Measurements from ENCODE around the gene HECW1.

The HECW1 gene

GRCh38 chr7:43166686-43167085 lies 54.2 kb downstream of the HECW1 start:
- ATAC-seq: no peak
- TF ChIP-seq PPARA (CRISPR knock-in tag; IDR thresholded peaks at IDR 0.05; ENCODE audit: borderline replicate concordance): no peak
- no peak for TF ChIP-seq CSDC2 (CRISPR knock-in tag; IDR thresholded peaks at IDR 0.05)
- TF ChIP-seq TSHZ2 (CRISPR knock-in tag; IDR thresholded peaks at IDR 0.05): no peak
- TF ChIP-seq ESRRG (CRISPR knock-in tag; IDR thresholded peaks at IDR 0.05): no peak

DNA sequence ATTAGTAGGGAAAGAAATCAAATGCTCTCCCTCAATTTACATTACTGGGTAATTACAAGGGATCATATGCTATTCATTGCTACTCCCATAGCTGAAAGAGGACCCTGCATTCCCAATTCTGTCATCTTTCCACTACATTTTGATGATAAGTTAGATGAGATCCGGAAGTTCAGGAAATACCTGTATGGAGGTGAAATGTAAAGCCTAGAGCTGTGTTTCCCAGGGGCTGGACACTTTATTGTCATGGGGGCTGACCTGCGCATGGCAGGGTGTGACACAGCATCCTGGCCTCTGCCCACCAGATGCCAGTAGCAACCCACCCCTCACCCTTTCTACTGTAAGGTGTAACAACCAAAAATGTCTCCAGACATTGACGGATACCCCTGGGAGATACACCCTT lies 56.6 kb downstream of the HECW1 start:
- TF ChIP-seq ZNF565 (CRISPR knock-in tag; conservative IDR thresholded peaks at IDR 0.05; ENCODE audit: low read depth): no peak
- no peak for TF ChIP-seq ISL1 (CRISPR knock-in tag; IDR thresholded peaks at IDR 0.05)
- TF ChIP-seq PATZ1 (CRISPR knock-in tag; IDR thresholded peaks at IDR 0.05; ENCODE audit: borderline replicate concordance): no peak
- no peak for TF ChIP-seq GLIS3 (CRISPR knock-in tag; IDR thresholded peaks at IDR 0.05)
- no peak for TF ChIP-seq TCF4 (CRISPR knock-in tag; IDR thresholded peaks at IDR 0.05; ENCODE audit: borderline replicate concordance)
- TF ChIP-seq ARNTL (CRISPR knock-in tag; IDR thresholded peaks at IDR 0.05; ENCODE audit: borderline replicate concordance, low read depth): no peak
- no peak for TF ChIP-seq ZC3H10 (CRISPR knock-in tag; IDR thresholded peaks at IDR 0.05)
- TF ChIP-seq PPARA (CRISPR knock-in tag; IDR thresholded peaks at IDR 0.05; ENCODE audit: borderline replicate concordance): no peak
- no peak for TF ChIP-seq POU6F1 (CRISPR knock-in tag; IDR thresholded peaks at IDR 0.05; ENCODE audit: borderline replicate concordance, low read depth)
- no peak for TF ChIP-seq TOX (CRISPR knock-in tag; IDR thresholded peaks at IDR 0.05; ENCODE audit: borderline replicate concordance)
- TF ChIP-seq ZNF70 (CRISPR knock-in tag; IDR thresholded peaks at IDR 0.05): no peak
- no peak for TF ChIP-seq TSHZ2 (CRISPR knock-in tag; IDR thresholded peaks at IDR 0.05)
- TF ChIP-seq ZFP30 (CRISPR knock-in tag; IDR thresholded peaks at IDR 0.05): no peak
- TF ChIP-seq BACH2 (CRISPR knock-in tag; IDR thresholded peaks at IDR 0.05; ENCODE audit: borderline replicate concordance): no peak

GRCh38 chr7:43170571-43170970 lies 58.1 kb downstream of the HECW1 start:
- no peak for TF ChIP-seq ZNF565 (CRISPR knock-in tag; conservative IDR thresholded peaks at IDR 0.05; ENCODE audit: low read depth)
- no peak for TF ChIP-seq TCF4 (CRISPR knock-in tag; IDR thresholded peaks at IDR 0.05; ENCODE audit: borderline replicate concordance)
- TF ChIP-seq ARNTL (CRISPR knock-in tag; IDR thresholded peaks at IDR 0.05; ENCODE audit: borderline replicate concordance, low read depth): no peak
- TF ChIP-seq ISL1 (CRISPR knock-in tag; IDR thresholded peaks at IDR 0.05): no peak
- TF ChIP-seq GLIS3 (CRISPR knock-in tag; IDR thresholded peaks at IDR 0.05): no peak
- ATAC-seq: no peak

More for the DNA sequence above, 56.6 kb downstream of the HECW1 start:
- no peak for ATAC-seq

- TF ChIP-seq TCF4 (CRISPR knock-in tag; IDR thresholded peaks at IDR 0.05; ENCODE audit: borderline replicate concordance) (no peak), PPARA (CRISPR knock-in tag; IDR thresholded peaks at IDR 0.05; ENCODE audit: borderline replicate concordance) (no peak), CSDC2 (CRISPR knock-in tag; IDR thresholded peaks at IDR 0.05) (no peak), RARB (CRISPR knock-in tag; IDR thresholded peaks at IDR 0.05) (no peak)
- ATAC-seq: no peak
These were observed 63.2 kb downstream of the HECW1 start for GRCh38 chr7:43175570-43176200.

Data from SK-N-SH treated with all-trans-retinoic acid at 6 μM for 48 hours (cell line).